Ovary (tissue), 9 donors: ENCODE data around the gene MEG3. TPM values are rescaled to one million over a fixed set of nuclear protein-coding genes. Genes with fewer than 3 reads are reported as not detected.
A peak's percentile ranks its signal among the peaks of the same experiment; 100 is the strongest.

Source experiments
- DNase-seq, 5 donors: peaks; one replicate each; pipeline ENCODE4 v3.0.0-alpha.2; 2019 to 2020
- H3K27ac ChIP-seq, 2 donors: fragments of 200-600 bp; one replicate each; pipeline versions ENCODE4 v1.5.1 to v1.8.0; 2019 to 2022
- H3K27me3 ChIP-seq: fragments of 200-600 bp; one replicate; pipeline ENCODE4 v1.8.0; 2022
- H3K36me3 ChIP-seq: fragments of 200-600 bp; sonication (generic); one replicate; pipeline ENCODE4 v1.5.1; 2019
- H3K4me1 ChIP-seq: one replicate; pipeline ENCODE4 v1.8.1; 2013; ENCODE audit warnings: mild to moderate bottlenecking, moderate library complexity; ENCODE audit not compliant: insufficient read depth
- H3K4me3 ChIP-seq: fragments of 200-600 bp; sonication (generic); one replicate; pipeline ENCODE4 v1.5.1; 2017
- H3K9me3 ChIP-seq, 2 donors: fragments of 200-600 bp in 1 of 2; sonication (generic) in 1 of 2; one replicate each; pipeline versions ENCODE4 v1.5.1 to v1.8.1; 2013 to 2019; ENCODE audit warnings: mild to moderate bottlenecking in 1 of 2, moderate library complexity in 1 of 2
- EP300 ChIP-seq: sonication (generic); formaldehyde crosslinking; IDR thresholded peaks from one replicate; pipeline ENCODE4 v1.6.1; 2017; ENCODE audit warnings: antibody characterized with exemption
- POLR2A ChIP-seq: fragments of 450-650 bp; IDR thresholded peaks from one replicate; pipeline ENCODE4 v1.6.1; 2017; ENCODE audit warnings: antibody characterized with exemption, mild to moderate bottlenecking, moderate library complexity
- WGBS, 3 donors: extraction: QIAGEN DNeasy Blood & Tissue Kit in 1 of 3; methylation state at CpG; one replicate each; pipeline versions ENCODE4 v1.1.5 to v1.1.7; 2013 to 2017; 5-methylcytosine and 5-hydroxymethylcytosine counted together
- intact Hi-C, 4 donors: fragments of 100-400 bp; cut with DNase I; formaldehyde crosslinking; loops; one replicate each; pipeline versions ENCODE4 v1.11.0 to v1.15.1; 2022 to 2023
- polyA plus RNA-seq, 2 donors: library from polyadenylated mRNA; stranded (reverse); fragments of 200-250 nt in 1 of 2; fragments of 350-450 nt in 1 of 2; fragmentation: Illumina TruSeq in 1 of 2; extraction: RNeasy Lipid Tissue Mini Kit (QIAGEN cat#74804) in 1 of 2; gene quantifications; one replicate each; pipeline ENCODE4 v1.2.3, GENCODE V29; 2013 to 2014
- total RNA-seq, 7 donors: library from RNA; depleted of rRNA in 2 of 7; stranded (reverse); fragments of >200 nt in 2 of 7; fragmentation: NEBNext Ultra II Directional in 3 of 7; extraction: Animal tissue kit (Norgen Biotek cat#: 25700) in 3 of 7; gene quantifications; one replicate each; pipeline versions ENCODE4 v1.1.0 to v1.2.4, GENCODE V29; 2016 to 2023
- TF ChIP-seq, protein P1 (sequence below), 3 donors: fragments of 450-650 bp in 2 of 3; fragments of 200-600 bp in 1 of 3; IDR thresholded peaks; one replicate each; pipeline versions ENCODE4 v1.5.1 to v1.8.0; 2016 to 2022; ENCODE audit warnings: antibody characterized with exemption in 3 of 3, mild to moderate bottlenecking in 1 of 3
- donor health status: DM: no; HTN: no; CAD: no; lungs with moderate emphysema.
- donor health status: DM: no; HTN: no; CAD: no.
- donor health status: Bipolar disorder and iron deficiency.
- donor health status: DM: yes; HTN: yes; CAD: no.
- donor health status: DM: no; HTN: no; CAD: no.
- donor health status: DM: yes; HTN: yes; CAD: no.

Gene MEG3
- total and polyA plus RNA-seq, 9 donors = 186 to 1,950 (median 396) TPM

- H3K4me1 ChIP-seq = no peaks in the 10 kb centered on the region
- no peak overlapping the region for H3K27ac ChIP-seq
- DNase-seq = peak in 1 of 5 donors; percentile 3
- no peaks in the 10 kb centered on the region for H3K9me3 ChIP-seq
- no peaks in the 10 kb centered on the region for H3K36me3 ChIP-seq
- intact Hi-C loops = no loop called here
- H3K27me3 ChIP-seq = no peaks in the 10 kb centered on the region
- TF ChIP-seq POLR2A (no peak), EP300 (no peak)
- TF ChIP-seq, protein P1, sequence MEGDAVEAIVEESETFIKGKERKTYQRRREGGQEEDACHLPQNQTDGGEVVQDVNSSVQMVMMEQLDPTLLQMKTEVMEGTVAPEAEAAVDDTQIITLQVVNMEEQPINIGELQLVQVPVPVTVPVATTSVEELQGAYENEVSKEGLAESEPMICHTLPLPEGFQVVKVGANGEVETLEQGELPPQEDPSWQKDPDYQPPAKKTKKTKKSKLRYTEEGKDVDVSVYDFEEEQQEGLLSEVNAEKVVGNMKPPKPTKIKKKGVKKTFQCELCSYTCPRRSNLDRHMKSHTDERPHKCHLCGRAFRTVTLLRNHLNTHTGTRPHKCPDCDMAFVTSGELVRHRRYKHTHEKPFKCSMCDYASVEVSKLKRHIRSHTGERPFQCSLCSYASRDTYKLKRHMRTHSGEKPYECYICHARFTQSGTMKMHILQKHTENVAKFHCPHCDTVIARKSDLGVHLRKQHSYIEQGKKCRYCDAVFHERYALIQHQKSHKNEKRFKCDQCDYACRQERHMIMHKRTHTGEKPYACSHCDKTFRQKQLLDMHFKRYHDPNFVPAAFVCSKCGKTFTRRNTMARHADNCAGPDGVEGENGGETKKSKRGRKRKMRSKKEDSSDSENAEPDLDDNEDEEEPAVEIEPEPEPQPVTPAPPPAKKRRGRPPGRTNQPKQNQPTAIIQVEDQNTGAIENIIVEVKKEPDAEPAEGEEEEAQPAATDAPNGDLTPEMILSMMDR (IDR thresholded peaks at IDR 0.05) = no peak
- 90 to 93% (median 93%) methylated on average over 10 of the region's 10 CpGs for WGBS, 3 donors
- no peak overlapping the region for H3K4me3 ChIP-seq
Observed at GRCh38 chr14:100813291-100813690, 12.6 kb upstream of the MEG3 start.

GRCh38 chr14:100815478-100816285 is 10.2 kb upstream of the MEG3 start:
- no peak for TF ChIP-seq EP300
- TF ChIP-seq, protein P1 (IDR thresholded peaks at IDR 0.05) = no peak
- no peak for TF ChIP-seq POLR2A
- Histone ChIP-seq H3K27ac (no peak overlapping the region), H3K9me3 (no peaks in the 10 kb centered on the region), H3K27me3 (no peaks in the 10 kb centered on the region), H3K36me3 (no peaks in the 10 kb centered on the region), H3K4me3 (no peak overlapping the region), H3K4me1 (no peaks in the 10 kb centered on the region)
- intact Hi-C loops = no loop called here
- WGBS, 3 donors = 85 to 88% (median 86%) methylated on average over 15 of the region's 15 CpGs
- DNase-seq = peak in 1 of 5 donors; percentile 9

DNA sequence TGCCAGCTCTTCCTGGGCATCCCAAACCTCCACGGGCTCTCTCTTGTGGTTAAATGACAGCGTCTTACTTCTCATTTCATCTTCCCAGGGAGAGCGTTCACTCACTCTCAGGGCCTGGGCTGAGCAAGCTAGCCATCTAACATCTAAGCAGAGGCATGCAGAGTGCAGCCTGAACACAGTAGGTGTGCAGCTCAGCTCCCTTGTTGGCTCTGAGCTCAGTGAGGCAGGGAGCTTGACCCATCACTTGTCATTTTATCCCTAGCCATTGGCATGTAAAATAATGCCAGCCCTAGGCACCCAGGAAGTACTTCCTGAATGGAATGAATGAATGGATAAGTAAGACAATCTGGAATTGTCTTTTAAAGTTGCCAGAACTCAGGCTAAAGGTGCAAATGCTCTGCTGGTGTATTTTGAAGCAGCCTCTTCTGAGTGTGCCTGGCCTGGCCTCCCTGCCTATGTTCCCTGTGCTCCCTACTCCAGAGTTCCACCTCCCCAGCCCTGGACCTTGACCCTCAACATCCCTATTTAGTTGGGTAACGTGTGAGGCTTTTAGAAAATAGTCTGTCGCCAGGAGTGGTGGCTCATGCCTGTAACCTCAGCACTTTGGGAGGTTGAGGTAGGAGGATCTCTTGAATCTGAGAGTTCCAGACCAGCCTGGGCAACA is 9.5 kb upstream of the MEG3 start:
- DNase-seq = peak in 1 of 5 donors; percentile 4
- H3K4me3 ChIP-seq = no peak overlapping the region
- H3K27me3 ChIP-seq = no peaks in the 10 kb centered on the region
- H3K36me3 ChIP-seq = no peaks in the 10 kb centered on the region
- no peaks in the 10 kb centered on the region for H3K4me1 ChIP-seq
- whole genome bisulfite sequencing, 3 donors = 65 to 78% (median 75%) methylated on average over 5 of the region's 5 CpGs
- intact Hi-C loops = no loop called here
- H3K27ac ChIP-seq = no peak overlapping the region
- TF ChIP-seq POLR2A (no peak), EP300 (no peak)
- H3K9me3 ChIP-seq = no peaks in the 10 kb centered on the region

DNA sequence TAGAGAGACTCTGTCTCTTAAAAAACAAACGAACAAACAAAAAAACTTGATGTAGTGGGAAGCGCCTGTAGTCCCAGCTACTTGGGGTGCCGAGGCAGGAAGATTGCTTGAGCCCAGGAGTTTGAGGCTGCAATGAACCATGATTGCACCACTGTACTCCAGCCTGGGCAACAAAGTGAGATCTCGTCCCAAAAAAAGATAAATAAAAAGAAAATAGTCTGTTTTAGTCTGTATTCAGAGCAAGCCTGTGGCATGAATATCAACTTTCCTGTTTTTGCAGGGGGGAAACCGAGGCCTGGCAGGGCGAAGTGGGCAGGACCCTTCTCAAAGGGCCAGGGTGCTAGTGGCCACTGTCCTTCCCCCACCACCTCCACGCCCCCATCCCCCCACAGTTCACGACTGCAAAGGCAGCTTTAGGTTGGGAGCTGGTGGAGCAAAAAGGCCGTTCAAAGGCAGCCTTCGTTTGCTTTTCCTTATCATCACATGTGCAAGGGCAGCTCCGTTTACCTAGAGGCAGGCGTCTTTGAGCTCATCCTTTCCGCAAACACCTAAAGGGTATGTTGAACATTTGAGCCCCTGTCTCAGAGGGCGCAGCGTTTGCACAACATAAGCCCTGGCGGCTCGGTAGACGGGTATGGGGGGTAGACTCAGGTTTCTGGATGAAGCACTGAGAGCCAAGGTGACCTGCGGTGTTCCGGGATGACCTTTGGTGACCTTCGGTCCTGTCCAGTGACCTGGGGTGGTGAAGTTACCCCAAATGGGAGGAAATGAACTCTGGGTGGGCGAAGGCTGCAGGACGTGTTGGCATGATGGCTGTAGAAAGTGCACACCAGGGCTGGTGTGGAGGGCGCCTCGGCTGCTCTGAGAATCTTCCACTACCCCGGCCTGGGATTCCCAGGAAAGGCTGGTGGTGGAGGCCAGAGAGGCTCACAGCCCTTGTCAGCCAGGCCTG is 8.7 kb upstream of the MEG3 start:
- Histone ChIP-seq H3K27me3 (no peaks in the 10 kb centered on the region), H3K4me3 (no peak overlapping the region), H3K27ac (no peak overlapping the region), H3K9me3 (no peaks in the 10 kb centered on the region), H3K4me1 (no peaks in the 10 kb centered on the region), H3K36me3 (no peaks in the 10 kb centered on the region)
- peak in 1 of 5 donors; percentile 16 for DNase-seq
- intact Hi-C loops = no loop called here
- TF ChIP-seq POLR2A (no peak), EP300 (no peak)
- TF ChIP-seq, protein P1 (IDR thresholded peaks at IDR 0.05) = no peak
- 85 to 90% (median 86%) methylated on average over 26 of the region's 26 CpGs for WGBS, 3 donors
